A549 (cell line): ENCODE data around the gene SLC25A34.

Source experiments
- CHD4 ChIP-seq: fragments of 200-600 bp; sonication (generic); IDR thresholded peaks from 2 replicates; pipeline ENCODE4 v1.6.1; 2016; ENCODE audit warnings: antibody characterized with exemption, mild to moderate bottlenecking, borderline replicate concordance
- EHMT2 ChIP-seq: fragments of 200-600 bp; sonication (generic); IDR thresholded peaks from 2 replicates; pipeline ENCODE4 v1.6.1; 2016; ENCODE audit warnings: antibody characterized with exemption, low read depth, mild to moderate bottlenecking, moderate library complexity
- PHF8 ChIP-seq: fragments of 200-600 bp; sonication (generic); IDR thresholded peaks from 2 replicates; pipeline ENCODE4 v1.6.1; 2016; ENCODE audit warnings: low read depth, mild to moderate bottlenecking, antibody characterized with exemption, moderate library complexity, borderline replicate concordance
- POLR2A ChIP-seq: IDR thresholded peaks from 2 replicates; pipeline ENCODE4 v1.6.1; 2012; ENCODE audit warnings: mild to moderate bottlenecking, low read length
- POLR2AphosphoS2 ChIP-seq: conservative IDR thresholded peaks from 2 replicates; pipeline ENCODE4 v1.6.1; 2012; ENCODE audit warnings: low read length, improper control_type of control experiment, inconsistent platforms
- RAD21 ChIP-seq, 2 experiments: fragments of >200 bp in 1 of 2; sonication (Bioruptor Twin) in 1 of 2; formaldehyde crosslinking in 1 of 2; IDR thresholded peaks in 1 of 2; conservative IDR thresholded peaks in 1 of 2; 2 replicates in 1 of 2; 3 replicates in 1 of 2; pipeline ENCODE4 v1.6.1; 2012 to 2018; ENCODE audit warnings: inconsistent platforms in 1 of 2
- REST ChIP-seq: fragments of 200-600 bp; sonication (generic); IDR thresholded peaks from 2 replicates; pipeline ENCODE4 v1.6.1; 2016; ENCODE audit warnings: antibody characterized with exemption, mild to moderate bottlenecking, moderate library complexity
- RFX5 ChIP-seq: fragments of 450-650 bp; IDR thresholded peaks from 2 replicates; pipeline ENCODE4 v1.7.1; 2014; ENCODE audit warnings: antibody characterized with exemption, mild to moderate bottlenecking, moderate library complexity
- SMC3 ChIP-seq: fragments of >200 bp; sonication (Bioruptor Twin); formaldehyde crosslinking; IDR thresholded peaks from 3 replicates; pipeline ENCODE4 v1.6.1; 2018; ENCODE audit warnings: inconsistent platforms
- SREBF2 ChIP-seq: fragments of 450-650 bp; IDR thresholded peaks from 2 replicates; pipeline ENCODE4 v1.6.1; 2014; ENCODE audit warnings: mild to moderate bottlenecking, moderate library complexity
- TF ChIP-seq, protein P1 (sequence below): fragments of 450-650 bp; IDR thresholded peaks from 2 replicates; pipeline ENCODE4 v1.6.1; 2014; ENCODE audit warnings: antibody characterized with exemption
- TF ChIP-seq, protein P2 (sequence below): fragments of >200 bp; sonication (Bioruptor Twin); formaldehyde crosslinking; IDR thresholded peaks from 3 replicates; pipeline ENCODE4 v1.5.1; 2016

- TF ChIP-seq CHD4: no peak
- no peak for TF ChIP-seq REST
- no peak for TF ChIP-seq PHF8
- TF ChIP-seq, protein P1, sequence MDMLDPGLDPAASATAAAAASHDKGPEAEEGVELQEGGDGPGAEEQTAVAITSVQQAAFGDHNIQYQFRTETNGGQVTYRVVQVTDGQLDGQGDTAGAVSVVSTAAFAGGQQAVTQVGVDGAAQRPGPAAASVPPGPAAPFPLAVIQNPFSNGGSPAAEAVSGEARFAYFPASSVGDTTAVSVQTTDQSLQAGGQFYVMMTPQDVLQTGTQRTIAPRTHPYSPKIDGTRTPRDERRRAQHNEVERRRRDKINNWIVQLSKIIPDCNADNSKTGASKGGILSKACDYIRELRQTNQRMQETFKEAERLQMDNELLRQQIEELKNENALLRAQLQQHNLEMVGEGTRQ: no peak
- no peak for TF ChIP-seq SREBF2
- TF ChIP-seq, protein P2, sequence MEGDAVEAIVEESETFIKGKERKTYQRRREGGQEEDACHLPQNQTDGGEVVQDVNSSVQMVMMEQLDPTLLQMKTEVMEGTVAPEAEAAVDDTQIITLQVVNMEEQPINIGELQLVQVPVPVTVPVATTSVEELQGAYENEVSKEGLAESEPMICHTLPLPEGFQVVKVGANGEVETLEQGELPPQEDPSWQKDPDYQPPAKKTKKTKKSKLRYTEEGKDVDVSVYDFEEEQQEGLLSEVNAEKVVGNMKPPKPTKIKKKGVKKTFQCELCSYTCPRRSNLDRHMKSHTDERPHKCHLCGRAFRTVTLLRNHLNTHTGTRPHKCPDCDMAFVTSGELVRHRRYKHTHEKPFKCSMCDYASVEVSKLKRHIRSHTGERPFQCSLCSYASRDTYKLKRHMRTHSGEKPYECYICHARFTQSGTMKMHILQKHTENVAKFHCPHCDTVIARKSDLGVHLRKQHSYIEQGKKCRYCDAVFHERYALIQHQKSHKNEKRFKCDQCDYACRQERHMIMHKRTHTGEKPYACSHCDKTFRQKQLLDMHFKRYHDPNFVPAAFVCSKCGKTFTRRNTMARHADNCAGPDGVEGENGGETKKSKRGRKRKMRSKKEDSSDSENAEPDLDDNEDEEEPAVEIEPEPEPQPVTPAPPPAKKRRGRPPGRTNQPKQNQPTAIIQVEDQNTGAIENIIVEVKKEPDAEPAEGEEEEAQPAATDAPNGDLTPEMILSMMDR: no peak
- no peak for TF ChIP-seq EHMT2
- no peak for TF ChIP-seq SMC3
- no peak for TF ChIP-seq RFX5
- TF ChIP-seq POLR2A: no peak
- TF ChIP-seq POLR2AphosphoS2: no peak
- no peak for TF ChIP-seq RAD21 (conservative IDR thresholded peaks at IDR 0.05 in 1 of 2, IDR thresholded peaks at IDR 0.05 in 1 of 2)
Measured at GRCh38 chr1:15764890-15765289, 28.8 kb downstream of the SLC25A34 start.
